22Rv1 (cell line): Measurements from ENCODE around the gene AKR1E2.

Experiments used
- H3K27ac ChIP-seq: fragments of 450-650 bp; 2 replicates; pipeline ENCODE4 v1.5.1; 2017
- CTCF ChIP-seq: fragments of 450-650 bp; IDR thresholded peaks from 2 replicates; pipeline ENCODE4 v1.5.1; 2017; ENCODE audit warnings: mild to moderate bottlenecking
- ZFX ChIP-seq: fragments of 450-650 bp; IDR thresholded peaks from 2 replicates; pipeline ENCODE4 v1.6.1; 2017; ENCODE audit warnings: antibody characterized with exemption, borderline replicate concordance

The AKR1E2 gene

GRCh38 chr10:4834898-4835405, 8.9 kb downstream of the AKR1E2 start:
- no peak overlapping the region for H3K27ac ChIP-seq
- TF ChIP-seq CTCF (no peak), ZFX (no peak)

- no peak overlapping the region for H3K27ac ChIP-seq
- no peak for TF ChIP-seq CTCF
- TF ChIP-seq ZFX: no peak
Measured at GRCh38 chr10:4835494-4835918, 9.5 kb downstream of the AKR1E2 start.

GRCh38 chr10:4836416-4836969, 10.5 kb downstream of the AKR1E2 start:
- no peak overlapping the region for H3K27ac ChIP-seq
- TF ChIP-seq CTCF: no peak
- no peak for TF ChIP-seq ZFX

- no peak overlapping the region for H3K27ac ChIP-seq
- no peak for TF ChIP-seq CTCF
- no peak for TF ChIP-seq ZFX
Measured at GRCh38 chr10:4837551-4837950, 11.5 kb downstream of the AKR1E2 start.

GRCh38 chr10:4838743-4839142, 12.7 kb downstream of the AKR1E2 start:
- H3K27ac ChIP-seq: no peak overlapping the region
- TF ChIP-seq CTCF (no peak), ZFX (no peak)

GRCh38 chr10:4839353-4839752, 13.3 kb downstream of the AKR1E2 start:
- TF ChIP-seq CTCF: no peak
- no peak overlapping the region for H3K27ac ChIP-seq

- H3K27ac ChIP-seq: no peak overlapping the region
- TF ChIP-seq ZFX (no peak), CTCF (no peak)
Measured at GRCh38 chr10:4840151-4840550, 14.1 kb downstream of the AKR1E2 start.
